Suprapubic skin (tissue), 4 donors: Measurements from ENCODE around the gene SETD3. TPM values are rescaled to one million over a fixed set of nuclear protein-coding genes. Genes with fewer than 3 reads are reported as not detected.

ENCODE experiments used
- DNase-seq, 2 donors: peaks; one replicate each; pipeline ENCODE4 v3.0.0-alpha.2; 2019; ENCODE audit warnings: low spot score in 2 of 2
- H3K27ac ChIP-seq: fragments of 200-600 bp; sonication (generic); one replicate; pipeline ENCODE4 v1.5.1; 2019
- H3K27me3 ChIP-seq: fragments of 200-600 bp; sonication (generic); one replicate; pipeline ENCODE4 v1.5.1; 2019
- H3K36me3 ChIP-seq: fragments of 200-600 bp; sonication (generic); one replicate; pipeline ENCODE4 v1.5.1; 2019
- H3K4me1 ChIP-seq: fragments of 200-600 bp; sonication (generic); one replicate; pipeline ENCODE4 v1.5.1; 2019
- H3K4me3 ChIP-seq: fragments of 200-600 bp; sonication (generic); one replicate; pipeline ENCODE4 v1.5.1; 2019; ENCODE audit warnings: mild to moderate bottlenecking
- H3K9me3 ChIP-seq: fragments of 200-600 bp; sonication (generic); one replicate; pipeline ENCODE4 v1.5.1; 2019
- EP300 ChIP-seq: sonication (generic); formaldehyde crosslinking; IDR thresholded peaks from one replicate; pipeline ENCODE4 v1.6.1; 2017; ENCODE audit warnings: antibody characterized with exemption
- POLR2A ChIP-seq, 2 donors: fragments of 450-650 bp; IDR thresholded peaks; one replicate each; pipeline ENCODE4 v1.6.1; 2017; ENCODE audit warnings: antibody characterized with exemption in 2 of 2, mild to moderate bottlenecking in 2 of 2, moderate library complexity in 2 of 2
- POLR2AphosphoS5 ChIP-seq, 3 donors: sonication (generic); formaldehyde crosslinking; IDR thresholded peaks; one replicate each; pipeline ENCODE4 v1.6.1; 2017; ENCODE audit warnings: antibody characterized with exemption in 3 of 3
- WGBS: methylation state at CpG from one replicate; pipeline ENCODE4 v1.1.5; 2018; 5-methylcytosine and 5-hydroxymethylcytosine counted together
- total RNA-seq, 4 donors: library from RNA; depleted of rRNA; stranded (reverse); fragments of >200 nt; gene quantifications; one replicate each; pipeline ENCODE4 v1.1.0, GENCODE V29; 2016
- TF ChIP-seq, protein P1 (sequence below), 2 donors: fragments of 200-600 bp in 1 of 2; fragments of 450-650 bp in 1 of 2; sonication (generic) in 1 of 2; IDR thresholded peaks; one replicate each; pipeline ENCODE4 v1.5.1; 2016 to 2019; ENCODE audit warnings: antibody characterized with exemption in 2 of 2, mild to moderate bottlenecking in 1 of 2, moderate library complexity in 1 of 2

The SETD3 gene
- total RNA-seq, 4 donors from 2014 or later: 50.2 to 57.5 (median 54.8) TPM

DNA sequence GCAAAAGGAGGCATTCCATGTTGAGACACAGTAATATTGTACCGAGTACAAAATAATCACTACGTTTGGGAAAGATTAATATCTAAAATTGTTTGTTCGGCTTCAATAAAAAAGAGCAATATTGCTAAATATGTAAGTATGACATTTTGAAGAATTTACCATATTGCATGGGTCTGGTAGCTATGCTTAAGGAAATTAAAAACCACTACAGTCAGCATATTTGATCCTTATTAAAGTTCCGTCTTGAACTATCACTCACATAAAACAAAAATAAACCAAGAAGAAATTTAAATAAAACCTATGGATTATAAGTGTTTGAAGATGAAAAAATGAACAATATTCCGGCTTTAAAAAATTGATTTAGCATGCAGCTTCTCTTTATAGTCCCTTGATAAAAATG, 63.8 kb downstream of the SETD3 start:
- Histone ChIP-seq H3K27me3 (no peaks in the 10 kb centered on the region), H3K4me1 (peaks cover 2% of the 10 kb centered on the region), H3K27ac (no peak overlapping the region), H3K4me3 (no peak overlapping the region), H3K36me3 (peaks cover 12% of the 10 kb centered on the region), H3K9me3 (no peaks in the 10 kb centered on the region)
- TF ChIP-seq POLR2A (IDR thresholded peaks at IDR 0.05) (no peak), EP300 (no peak), POLR2AphosphoS5 (IDR thresholded peaks at IDR 0.05) (no peak)
- TF ChIP-seq, protein P1, sequence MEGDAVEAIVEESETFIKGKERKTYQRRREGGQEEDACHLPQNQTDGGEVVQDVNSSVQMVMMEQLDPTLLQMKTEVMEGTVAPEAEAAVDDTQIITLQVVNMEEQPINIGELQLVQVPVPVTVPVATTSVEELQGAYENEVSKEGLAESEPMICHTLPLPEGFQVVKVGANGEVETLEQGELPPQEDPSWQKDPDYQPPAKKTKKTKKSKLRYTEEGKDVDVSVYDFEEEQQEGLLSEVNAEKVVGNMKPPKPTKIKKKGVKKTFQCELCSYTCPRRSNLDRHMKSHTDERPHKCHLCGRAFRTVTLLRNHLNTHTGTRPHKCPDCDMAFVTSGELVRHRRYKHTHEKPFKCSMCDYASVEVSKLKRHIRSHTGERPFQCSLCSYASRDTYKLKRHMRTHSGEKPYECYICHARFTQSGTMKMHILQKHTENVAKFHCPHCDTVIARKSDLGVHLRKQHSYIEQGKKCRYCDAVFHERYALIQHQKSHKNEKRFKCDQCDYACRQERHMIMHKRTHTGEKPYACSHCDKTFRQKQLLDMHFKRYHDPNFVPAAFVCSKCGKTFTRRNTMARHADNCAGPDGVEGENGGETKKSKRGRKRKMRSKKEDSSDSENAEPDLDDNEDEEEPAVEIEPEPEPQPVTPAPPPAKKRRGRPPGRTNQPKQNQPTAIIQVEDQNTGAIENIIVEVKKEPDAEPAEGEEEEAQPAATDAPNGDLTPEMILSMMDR (IDR thresholded peaks at IDR 0.05): no peak
- WGBS: 92% methylated on average over 5 of the region's 5 CpGs
- DNase-seq: no peak

- Histone ChIP-seq H3K4me3 (no peak overlapping the region), H3K36me3 (peaks cover 20% of the 10 kb centered on the region), H3K27ac (no peak overlapping the region), H3K27me3 (no peaks in the 10 kb centered on the region), H3K4me1 (peaks cover 2% of the 10 kb centered on the region), H3K9me3 (no peaks in the 10 kb centered on the region)
- TF ChIP-seq POLR2AphosphoS5 (IDR thresholded peaks at IDR 0.05) (no peak), POLR2A (IDR thresholded peaks at IDR 0.05) (no peak), EP300 (no peak)
- TF ChIP-seq, protein P1 (IDR thresholded peaks at IDR 0.05): peak; percentile 60 to 77
- no peak for DNase-seq
- WGBS: 0% methylated on average over 2 of the region's 2 CpGs
Measured at GRCh38 chr14:99415496-99416281, 65.0 kb downstream of the SETD3 start.

DNA sequence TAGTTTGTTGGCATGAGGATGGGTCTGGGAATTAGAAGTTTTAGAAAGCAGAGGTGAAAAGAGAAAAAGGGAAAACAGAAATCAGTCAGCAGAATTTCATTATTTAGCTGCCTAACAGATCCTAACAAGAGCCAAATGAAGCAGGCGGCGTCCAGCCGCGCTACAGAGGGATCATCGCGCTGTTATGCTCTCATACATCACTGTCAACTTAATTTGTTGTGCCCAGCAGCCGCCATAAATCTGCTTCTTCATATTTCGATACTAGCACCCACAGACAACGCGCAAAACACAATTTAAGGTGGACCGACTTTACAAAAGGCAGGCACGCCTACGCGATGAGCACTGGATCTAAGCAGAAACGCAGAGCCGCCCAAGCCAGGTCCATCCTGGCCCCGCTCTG, 66.7 kb downstream of the SETD3 start:
- WGBS: 88% methylated on average over 17 of the region's 17 CpGs
- Histone ChIP-seq H3K27ac (no peak overlapping the region), H3K9me3 (no peaks in the 10 kb centered on the region), H3K27me3 (no peaks in the 10 kb centered on the region), H3K4me3 (no peak overlapping the region), H3K36me3 (peaks cover 20% of the 10 kb centered on the region), H3K4me1 (peaks cover 2% of the 10 kb centered on the region)
- no peak for TF ChIP-seq POLR2AphosphoS5 (IDR thresholded peaks at IDR 0.05)
- TF ChIP-seq POLR2A (IDR thresholded peaks at IDR 0.05): no peak
- TF ChIP-seq, protein P1 (IDR thresholded peaks at IDR 0.05): no peak
- no peak for TF ChIP-seq EP300
- DNase-seq: no peak

- H3K27me3 ChIP-seq: no peaks in the 10 kb centered on the region
- DNase-seq: no peak
- TF ChIP-seq EP300: no peak
- TF ChIP-seq POLR2AphosphoS5 (IDR thresholded peaks at IDR 0.05): no peak
- no peak for TF ChIP-seq POLR2A (IDR thresholded peaks at IDR 0.05)
- TF ChIP-seq, protein P1 (IDR thresholded peaks at IDR 0.05): no peak
- peaks cover 24% of the 10 kb centered on the region for H3K36me3 ChIP-seq
- H3K4me1 ChIP-seq: peaks cover 2% of the 10 kb centered on the region
- no peak overlapping the region for H3K4me3 ChIP-seq
- H3K27ac ChIP-seq: no peak overlapping the region
- H3K9me3 ChIP-seq: no peaks in the 10 kb centered on the region
- 95% methylated on average over 6 of the region's 6 CpGs for WGBS
Measured at GRCh38 chr14:99413172-99413571, 67.5 kb downstream of the SETD3 start.

DNA sequence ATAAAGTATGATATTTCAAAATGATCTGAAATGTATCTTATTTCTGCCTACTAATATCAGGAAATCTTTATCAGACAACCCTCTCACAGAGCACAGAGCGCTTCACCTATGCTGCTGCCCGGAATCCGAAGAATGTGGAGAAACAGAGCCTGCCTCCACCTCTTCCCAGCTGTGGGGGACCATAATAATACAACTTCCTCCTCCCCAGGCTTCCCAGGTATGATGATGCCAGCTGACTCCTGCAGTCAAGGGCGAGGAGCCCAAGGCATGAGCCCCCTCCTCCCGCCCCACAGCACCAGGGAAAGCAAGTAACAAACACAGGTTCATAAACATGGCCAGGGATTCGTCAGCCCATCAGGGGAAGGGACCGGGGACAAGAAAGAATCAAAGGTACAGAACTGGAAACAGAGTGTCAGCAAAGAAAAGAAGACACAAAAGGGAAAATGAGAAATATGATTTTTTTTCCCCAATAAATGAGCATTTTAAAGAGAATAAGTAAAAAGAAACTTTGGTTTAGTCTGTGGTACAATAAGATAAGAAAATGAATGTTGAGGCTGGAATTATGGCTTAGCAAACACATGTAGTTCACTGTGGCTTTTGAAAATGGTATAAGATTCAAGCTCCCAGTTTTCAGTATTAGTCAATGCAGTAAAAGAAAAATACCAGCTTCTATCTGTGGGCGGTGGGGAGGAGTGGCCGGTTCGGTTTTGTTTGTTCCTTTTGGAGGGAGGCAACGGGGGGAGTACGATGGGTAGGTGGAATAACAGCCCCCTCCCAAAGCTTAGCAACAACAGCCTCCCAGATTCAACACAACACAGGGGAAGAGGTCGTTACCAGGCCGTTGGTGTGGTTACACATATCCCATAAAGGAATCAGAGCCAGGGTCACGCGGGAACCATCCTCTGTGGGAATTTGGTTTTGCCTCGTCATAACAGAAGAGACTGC, 68.3 kb downstream of the SETD3 start:
- TF ChIP-seq EP300 (no peak), POLR2A (IDR thresholded peaks at IDR 0.05) (no peak), POLR2AphosphoS5 (IDR thresholded peaks at IDR 0.05) (no peak)
- TF ChIP-seq, protein P1 (IDR thresholded peaks at IDR 0.05): no peak
- Histone ChIP-seq H3K27ac (no peak overlapping the region), H3K36me3 (peaks cover 24% of the 10 kb centered on the region), H3K4me3 (no peak overlapping the region), H3K9me3 (no peaks in the 10 kb centered on the region), H3K27me3 (no peaks in the 10 kb centered on the region), H3K4me1 (peaks cover 2% of the 10 kb centered on the region)
- 83% methylated on average over 17 of the region's 17 CpGs for WGBS
- no peak for DNase-seq
